ENCODE results near the gene CXCR6.
"Not testable (repeated sequence)": the region's sequence is repeated elsewhere in the genome, so short reads cannot be mapped to it uniquely, and the experiment has no call there.

The CXCR6 gene

DNA sequence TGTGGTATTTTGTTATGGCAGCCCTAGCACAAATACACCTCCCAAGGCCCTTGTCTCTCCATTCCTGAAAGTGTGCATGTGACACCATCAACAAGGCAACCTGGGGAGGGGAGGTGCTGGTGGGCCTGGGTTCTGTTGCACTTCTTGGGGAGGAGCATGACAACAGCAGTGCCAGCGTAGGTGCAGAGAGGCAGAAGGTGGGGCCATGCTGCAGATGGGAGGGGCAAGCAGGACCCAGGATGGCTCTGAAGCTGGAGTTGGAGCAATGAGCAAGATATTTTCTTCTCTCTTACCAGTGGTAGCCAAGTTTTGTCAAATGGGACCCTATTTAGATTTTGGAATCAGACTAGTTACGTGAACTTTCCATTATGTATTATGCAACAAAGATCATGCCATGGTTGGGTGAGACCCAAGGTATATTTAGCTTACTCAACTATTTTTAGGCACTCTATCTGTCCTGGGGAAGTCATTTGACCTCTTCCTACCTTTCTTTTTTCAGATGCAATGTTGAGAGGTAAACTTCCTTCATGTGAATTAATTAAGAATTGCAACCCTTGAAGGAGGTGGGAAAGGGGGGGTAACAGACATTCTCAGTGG, 49.0 kb downstream of the CXCR6 start:
- no peak overlapping the region for H3K4me3 ChIP-seq
- DNase-seq (ENCODE audit: low spot score), result no peak
- no peak for TF ChIP-seq CTCF (IDR thresholded peaks at IDR 0.05)
- peak overlapping the region; percentile 82 to 88 for H3K27ac ChIP-seq

GRCh38 chr3:45992821-45993221, 49.6 kb downstream of the CXCR6 start:
- Histone ChIP-seq H3K4me3 (no peak overlapping the region), H3K27ac (peak overlapping the region; percentile 82 to 88)
- TF ChIP-seq CTCF (IDR thresholded peaks at IDR 0.05), result no peak
- DNase-seq (ENCODE audit: low spot score), result no peak

DNA sequence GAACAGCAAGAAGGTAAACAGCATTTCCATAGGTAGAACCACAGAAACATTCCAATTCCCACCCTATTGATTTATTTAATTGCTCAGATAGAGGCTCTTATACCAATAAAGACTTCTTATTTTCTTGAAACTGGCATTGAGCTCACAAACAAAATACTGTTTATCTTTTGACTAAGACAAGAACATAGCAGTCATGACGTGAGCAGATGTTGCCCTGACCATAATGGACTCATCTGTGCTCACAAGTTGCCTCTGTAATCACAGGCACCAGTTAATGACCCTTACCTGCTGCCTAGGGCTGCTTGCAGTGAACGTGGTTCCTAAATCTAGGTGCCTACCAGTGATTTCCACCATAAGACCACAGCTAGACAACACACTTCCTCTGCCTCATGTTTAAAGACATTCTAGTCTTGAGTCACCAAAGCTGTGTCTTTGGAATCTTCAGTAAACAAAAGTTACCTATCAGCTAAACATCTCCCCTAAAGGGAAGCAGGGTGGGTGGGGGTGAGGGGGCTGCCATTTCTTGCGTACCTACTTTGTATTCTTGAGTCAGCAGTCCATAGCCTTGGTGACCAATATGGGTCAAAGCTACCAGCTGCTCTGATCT, 50.3 kb downstream of the CXCR6 start:
- no peak for DNase-seq (ENCODE audit: low spot score)
- Histone ChIP-seq H3K27ac (peak overlapping the region; percentile 82 to 88), H3K4me3 (peak overlapping the region; percentile 13)
- no peak for TF ChIP-seq CTCF (IDR thresholded peaks at IDR 0.05)

- DNase-seq (ENCODE audit: low spot score), result no peak
- TF ChIP-seq CTCF (IDR thresholded peaks at IDR 0.05), result no peak
- H3K27ac ChIP-seq, result peak overlapping the region; percentile 88 to 96
- H3K4me3 ChIP-seq, result peak overlapping the region; percentile 89
Observed at GRCh38 chr3:45994419-45995235, 51.4 kb downstream of the CXCR6 start.

GRCh38 chr3:45995236-45996192, 52.2 kb downstream of the CXCR6 start, which contains the start of gene FYCO1:
FYCO1 (minus strand) TSS chr3:45995824; CDS start chr3:45984910, 10,914 bp downstream.
- TF ChIP-seq CTCF (IDR thresholded peaks at IDR 0.05), result no peak
- Histone ChIP-seq H3K27ac (peak within 1 kb of the TSS; percentile 88 to 96), H3K4me3 (peak within 1 kb of the TSS; percentile 89)
- DNase-seq (ENCODE audit: low spot score), result peak; percentile 97

DNA sequence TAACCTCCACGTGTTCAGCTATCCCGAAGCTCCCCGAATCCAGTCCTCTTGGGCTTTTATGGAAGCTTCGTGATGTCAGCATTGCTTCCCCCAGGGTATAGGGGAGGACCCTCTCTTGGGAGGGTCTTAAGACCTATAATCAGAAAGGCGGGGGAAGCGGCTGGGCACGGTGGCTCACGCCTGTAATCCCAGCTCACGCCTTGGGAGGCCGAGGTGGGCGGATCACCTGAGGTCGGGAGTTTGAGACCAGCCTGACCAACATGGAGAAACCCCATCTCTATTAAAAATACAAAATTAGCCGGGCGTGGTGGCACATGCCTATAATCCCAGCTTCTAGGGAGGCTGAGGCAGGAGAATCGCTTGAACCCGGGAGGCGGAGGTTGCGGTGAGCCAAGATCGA, 54.2 kb downstream of the CXCR6 start:
- not testable (repeated sequence) for DNase-seq (ENCODE audit: low spot score); H3K4me3 ChIP-seq; H3K27ac ChIP-seq

DNA sequence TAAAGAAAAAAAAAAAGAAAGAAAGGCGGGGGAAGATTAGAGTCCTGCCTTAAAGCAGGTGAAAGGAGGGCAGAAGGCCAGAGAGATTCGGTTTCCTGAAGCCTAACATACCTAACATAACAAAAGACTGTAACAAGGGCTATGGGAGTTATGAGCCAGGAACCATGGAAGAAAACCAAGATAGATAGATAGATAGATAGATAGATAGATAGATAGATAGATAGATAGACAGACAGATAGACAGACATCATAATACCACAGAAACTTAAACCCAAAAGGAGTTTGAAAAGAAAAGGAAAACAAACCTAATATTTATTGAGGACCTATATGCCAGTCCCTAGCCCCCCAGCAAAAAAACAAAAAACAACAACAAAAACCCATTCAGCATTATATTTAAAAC, 54.7 kb downstream of the CXCR6 start:
- no peak for TF ChIP-seq CTCF (IDR thresholded peaks at IDR 0.05)
- H3K27ac ChIP-seq, result no peak overlapping the region
- H3K4me3 ChIP-seq, result no peak overlapping the region
- no peak for DNase-seq (ENCODE audit: low spot score)
